Measurements from ENCODE around the gene SLC25A45. TPM values are rescaled to one million over a fixed set of nuclear protein-coding genes. Genes with fewer than 3 reads are reported as not detected.

SLC25A45 gene
- total RNA-seq, 2 donors from 2014 or later, result 57.7 to 61.6 TPM

GRCh38 chr11:65380460-65381119 is 1.9 kb downstream of the SLC25A45 start:
- no peaks in the 10 kb centered on the region for H3K36me3 Mint-ChIP-seq (ENCODE audit: low read depth)
- no peaks in the 10 kb centered on the region for H3K27me3 Mint-ChIP-seq
- DNase-seq (no peak), ATAC-seq (no peak)
- peaks cover 31% of the 10 kb centered on the region for H3K4me1 Mint-ChIP-seq
- peak overlapping the region; percentile 93 for H3K4me3 Mint-ChIP-seq
- no peaks in the 10 kb centered on the region for H3K9me3 ChIP-seq (ENCODE audit: control insufficient read depth, low read length, poor library complexity, severe bottlenecking)
- peak overlapping the region; percentile 100 for H3K27ac Mint-ChIP-seq

- Mint-ChIP-seq H3K4me1 (peaks cover 26% of the 10 kb centered on the region), H3K27me3 (no peaks in the 10 kb centered on the region), H3K27ac (peak overlapping the region; percentile 100), H3K4me3 (peak overlapping the region; percentile 25), H3K36me3 (ENCODE audit: low read depth) (no peaks in the 10 kb centered on the region)
- no peak for DNase-seq
- ATAC-seq, result no peak
- no peaks in the 10 kb centered on the region for H3K9me3 ChIP-seq (ENCODE audit: control insufficient read depth, low read length, poor library complexity, severe bottlenecking)
Observed at GRCh38 chr11:65379698-65380459, 2.6 kb downstream of the SLC25A45 start.

DNA sequence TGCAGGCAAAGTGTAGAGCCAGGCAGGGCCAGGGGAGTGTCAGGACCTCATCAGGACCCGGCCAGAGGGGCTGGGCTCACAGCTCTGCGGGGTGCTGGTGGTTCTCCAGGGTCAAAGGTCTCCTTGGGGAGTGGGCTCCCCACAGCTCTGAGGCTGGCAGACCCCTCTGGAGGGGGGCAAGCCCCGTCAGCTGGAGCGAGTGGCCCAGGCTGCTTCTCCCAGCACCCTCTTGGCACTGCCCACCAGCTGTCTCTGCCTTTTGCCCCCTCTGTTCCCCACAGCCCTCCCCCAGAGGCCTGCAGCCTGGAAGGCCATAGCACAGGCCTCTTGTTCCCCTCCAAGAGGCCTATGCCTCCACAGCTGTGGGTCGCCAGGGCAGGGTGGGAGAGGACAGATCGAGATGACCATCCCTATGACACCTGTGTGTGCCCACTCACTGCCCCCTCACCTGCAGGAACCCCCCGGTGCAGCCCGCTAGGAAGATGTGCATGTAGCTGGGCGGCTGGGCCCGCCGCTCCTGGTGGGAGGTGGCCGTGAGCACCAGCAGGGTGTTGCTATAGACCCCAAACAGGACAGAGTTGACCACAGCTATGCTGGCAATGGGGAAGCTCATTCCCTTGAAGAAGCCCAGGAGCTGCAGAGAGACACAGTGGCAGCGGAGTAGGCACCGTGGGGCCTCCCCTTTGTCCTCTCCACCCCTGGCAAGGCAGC is 3.4 kb downstream of the SLC25A45 start:
- H3K27me3 Mint-ChIP-seq, result no peaks in the 10 kb centered on the region
- H3K36me3 Mint-ChIP-seq (ENCODE audit: low read depth), result no peaks in the 10 kb centered on the region
- ATAC-seq, result no peak
- no peaks in the 10 kb centered on the region for H3K9me3 ChIP-seq (ENCODE audit: control insufficient read depth, low read length, poor library complexity, severe bottlenecking)
- H3K27ac Mint-ChIP-seq, result no peak overlapping the region
- H3K4me3 Mint-ChIP-seq, result no peak overlapping the region
- peaks cover 20% of the 10 kb centered on the region for H3K4me1 Mint-ChIP-seq
- DNase-seq, result no peak

DNA sequence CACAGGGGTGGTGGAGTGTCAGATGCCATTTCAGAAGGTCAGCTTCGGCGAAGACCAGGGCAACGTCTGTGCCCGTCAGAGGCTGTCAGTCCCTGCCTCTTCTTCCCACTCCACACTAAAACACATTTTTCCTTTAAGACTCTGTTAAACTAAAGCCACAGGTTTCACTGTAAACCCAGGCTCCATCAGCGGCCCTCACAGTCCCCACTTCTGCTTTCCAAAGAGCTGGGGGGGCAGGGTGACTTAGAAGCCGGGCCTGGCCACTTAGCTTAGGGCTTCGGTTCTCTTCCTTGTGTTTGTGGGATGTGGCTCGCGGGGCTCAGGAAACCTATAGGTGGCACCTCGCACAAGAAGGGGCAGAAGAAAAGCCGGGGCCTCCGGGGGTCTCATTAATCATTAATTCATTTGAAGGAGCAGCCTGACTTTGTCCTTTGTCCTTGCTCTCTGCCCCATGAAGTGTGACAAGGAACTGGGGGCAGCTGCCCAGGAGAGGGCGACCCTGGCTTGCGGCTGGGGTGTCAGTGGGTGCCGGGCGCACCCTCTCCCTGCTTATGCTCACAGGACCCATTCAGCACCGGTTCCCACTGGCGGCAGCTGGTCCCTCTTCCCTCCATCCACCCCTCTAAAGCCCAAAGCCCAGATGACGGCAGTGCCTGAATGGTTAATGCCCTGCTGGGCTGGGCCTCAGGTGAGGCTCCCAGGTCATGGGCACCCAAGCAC is 4.1 kb downstream of the SLC25A45 start:
- peaks cover 15% of the 10 kb centered on the region for H3K4me1 Mint-ChIP-seq
- H3K27me3 Mint-ChIP-seq, result no peaks in the 10 kb centered on the region
- H3K4me3 Mint-ChIP-seq, result no peak overlapping the region

DNA sequence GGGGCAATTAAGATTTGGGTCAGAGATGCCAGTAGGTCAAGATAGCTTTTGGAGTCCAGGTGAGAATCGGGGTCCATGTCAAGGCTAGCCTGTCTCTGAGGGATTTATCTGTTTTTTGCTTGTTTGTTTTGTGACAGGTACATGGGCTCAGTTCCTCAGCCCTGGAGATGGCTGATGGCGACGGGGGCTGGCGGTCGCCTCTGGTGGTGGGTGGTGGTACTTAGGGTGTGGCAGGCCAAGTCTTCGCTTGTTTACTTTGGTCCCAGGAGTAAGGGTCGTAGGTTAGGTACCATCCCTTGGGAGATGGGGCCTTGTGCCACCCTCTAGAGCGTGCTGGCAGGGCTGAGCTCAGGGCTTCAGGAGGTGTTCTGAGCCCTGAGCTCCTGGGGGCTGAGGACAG is 4.7 kb downstream of the SLC25A45 start:
- H3K9me3 ChIP-seq (ENCODE audit: control insufficient read depth, low read length, poor library complexity, severe bottlenecking), result no peaks in the 10 kb centered on the region
- no peaks in the 10 kb centered on the region for H3K27me3 Mint-ChIP-seq
- no peaks in the 10 kb centered on the region for H3K36me3 Mint-ChIP-seq (ENCODE audit: low read depth)
- no peak for ATAC-seq
- peak overlapping the region; percentile 47 for H3K27ac Mint-ChIP-seq
- H3K4me3 Mint-ChIP-seq, result peak overlapping the region; percentile 19
- no peak for DNase-seq
- peaks cover 9% of the 10 kb centered on the region for H3K4me1 Mint-ChIP-seq

More for the DNA sequence above, 4.1 kb downstream of the SLC25A45 start:
- no peaks in the 10 kb centered on the region for H3K9me3 ChIP-seq (ENCODE audit: control insufficient read depth, low read length, poor library complexity, severe bottlenecking)
- peak overlapping the region; percentile 47 for H3K27ac Mint-ChIP-seq
- DNase-seq (no peak), ATAC-seq (no peak)
- no peaks in the 10 kb centered on the region for H3K36me3 Mint-ChIP-seq (ENCODE audit: low read depth)

GRCh38 chr11:65377036-65377435 is 5.4 kb downstream of the SLC25A45 start:
- Mint-ChIP-seq H3K4me1 (peaks cover 5% of the 10 kb centered on the region), H3K27ac (peak overlapping the region; percentile 47)

GRCh38 chr11:65376138-65376713 is 6.2 kb downstream of the SLC25A45 start:
- no peak for DNase-seq

More at GRCh38 chr11:65377036-65377435, 5.4 kb downstream of the SLC25A45 start:
- Mint-ChIP-seq H3K27me3 (no peaks in the 10 kb centered on the region), H3K36me3 (ENCODE audit: low read depth) (no peaks in the 10 kb centered on the region), H3K4me3 (no peak overlapping the region)
- no peaks in the 10 kb centered on the region for H3K9me3 ChIP-seq (ENCODE audit: control insufficient read depth, low read length, poor library complexity, severe bottlenecking)
- DNase-seq, result no peak
- no peak for ATAC-seq

GRCh38 chr11:65375012-65375411 is 7.4 kb downstream of the SLC25A45 start:
- no peaks in the 10 kb centered on the region for H3K9me3 ChIP-seq (ENCODE audit: control insufficient read depth, low read length, poor library complexity, severe bottlenecking)
- no peaks in the 10 kb centered on the region for H3K36me3 Mint-ChIP-seq (ENCODE audit: low read depth)
- DNase-seq (no peak), ATAC-seq (no peak)
- H3K27me3 Mint-ChIP-seq, result no peaks in the 10 kb centered on the region
- H3K27ac Mint-ChIP-seq, result peak overlapping the region; percentile 72
- H3K4me1 Mint-ChIP-seq, result peaks cover 2% of the 10 kb centered on the region
- no peak overlapping the region for H3K4me3 Mint-ChIP-seq

More at GRCh38 chr11:65376138-65376713, 6.2 kb downstream of the SLC25A45 start:
- Mint-ChIP-seq H3K4me1 (peaks cover 3% of the 10 kb centered on the region), H3K36me3 (ENCODE audit: low read depth) (no peaks in the 10 kb centered on the region), H3K4me3 (no peak overlapping the region), H3K27me3 (no peaks in the 10 kb centered on the region), H3K27ac (no peak overlapping the region)
- no peaks in the 10 kb centered on the region for H3K9me3 ChIP-seq (ENCODE audit: control insufficient read depth, low read length, poor library complexity, severe bottlenecking)
- no peak for ATAC-seq

DNA sequence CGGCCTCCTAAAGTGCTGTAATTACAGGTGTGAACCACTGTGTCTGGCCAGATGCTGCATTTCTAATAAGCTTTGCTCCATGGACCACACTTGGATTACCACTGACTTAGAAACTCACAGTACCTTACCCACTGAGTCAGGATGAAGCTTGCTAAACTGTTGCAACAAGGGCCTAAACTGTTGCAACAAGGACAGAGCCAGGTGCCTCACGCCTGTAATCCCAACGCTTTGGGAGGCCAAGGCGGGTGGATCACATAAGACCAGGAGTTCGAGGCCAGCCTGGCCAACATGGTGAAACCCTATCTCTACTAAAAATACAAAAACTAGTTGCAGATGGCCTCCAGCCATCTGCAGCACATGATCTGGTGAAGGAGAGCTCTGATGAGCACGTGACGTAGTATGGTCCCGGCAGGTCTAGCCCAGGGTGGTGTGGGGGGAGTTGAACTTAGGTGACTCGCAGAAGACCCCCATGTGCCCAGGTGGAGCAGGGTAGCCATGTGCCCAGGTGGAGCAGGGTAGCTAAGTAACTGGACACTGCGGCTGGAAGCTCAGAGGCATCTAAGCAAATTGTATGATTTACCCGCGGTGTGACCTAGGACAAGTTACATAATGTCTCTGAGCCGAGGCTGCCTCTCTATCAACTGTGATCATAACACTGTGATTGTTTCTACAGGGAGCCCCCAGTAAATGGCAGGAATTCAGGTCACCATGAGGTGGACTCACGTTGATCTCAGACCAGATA is 8.4 kb downstream of the SLC25A45 start:
- Mint-ChIP-seq H3K4me3 (no peak overlapping the region), H3K36me3 (ENCODE audit: low read depth) (no peaks in the 10 kb centered on the region), H3K27me3 (no peaks in the 10 kb centered on the region), H3K4me1 (peaks cover 2% of the 10 kb centered on the region), H3K27ac (peak overlapping the region; percentile 9)
- no peaks in the 10 kb centered on the region for H3K9me3 ChIP-seq (ENCODE audit: control insufficient read depth, low read length, poor library complexity, severe bottlenecking)
- ATAC-seq (no peak), DNase-seq (no peak)

DNA sequence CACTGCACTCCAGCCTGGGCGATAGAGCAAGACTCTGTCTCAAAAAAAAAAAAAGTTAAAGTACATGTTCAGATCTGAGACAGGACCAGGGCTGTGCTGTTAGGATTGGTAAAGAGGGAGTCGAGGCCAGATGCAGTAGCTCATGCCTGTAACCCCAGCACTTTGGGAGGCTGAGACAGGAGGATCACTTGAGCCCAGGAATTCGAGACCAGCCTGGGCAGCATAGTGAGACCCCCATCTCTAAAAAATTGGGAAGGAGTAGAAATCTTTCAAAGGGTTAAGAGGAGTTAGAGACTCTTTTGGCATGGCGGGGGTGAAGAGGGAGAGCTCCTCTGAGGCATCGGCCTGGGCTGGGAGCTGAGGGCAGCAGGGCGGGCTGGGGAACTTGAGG is 11.8 kb downstream of the SLC25A45 start:
- no peaks in the 10 kb centered on the region for H3K27me3 Mint-ChIP-seq
- no peak overlapping the region for H3K4me3 Mint-ChIP-seq
- ATAC-seq (no peak), DNase-seq (no peak)
- H3K4me1 Mint-ChIP-seq, result no peaks in the 10 kb centered on the region
- H3K36me3 Mint-ChIP-seq (ENCODE audit: low read depth), result no peaks in the 10 kb centered on the region
- H3K9me3 ChIP-seq (ENCODE audit: control insufficient read depth, low read length, poor library complexity, severe bottlenecking), result no peaks in the 10 kb centered on the region
- no peak overlapping the region for H3K27ac Mint-ChIP-seq

DNA sequence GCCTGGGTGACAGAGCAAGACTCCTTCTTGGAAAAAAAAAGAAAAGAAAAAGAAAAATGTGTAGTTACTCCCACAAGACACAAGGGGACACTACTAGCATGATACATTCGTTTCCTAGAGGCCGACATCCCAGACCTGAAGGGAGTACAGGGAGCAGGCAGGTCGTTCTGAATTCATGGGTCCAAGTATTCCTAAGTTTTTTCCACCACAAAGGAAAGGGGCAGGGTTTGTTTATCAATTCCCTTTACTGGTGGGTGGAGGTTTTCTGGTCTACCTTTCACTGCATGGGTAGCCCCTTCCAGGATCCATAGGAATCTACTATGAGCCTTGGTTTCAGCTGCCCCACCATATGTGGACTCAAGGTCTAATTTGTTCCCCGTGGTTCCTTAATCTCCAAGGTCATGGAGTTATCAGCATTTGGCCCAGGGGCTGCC is 16.1 kb downstream of the SLC25A45 start:
- Mint-ChIP-seq H3K27me3 (no peaks in the 10 kb centered on the region), H3K4me3 (no peak overlapping the region), H3K36me3 (ENCODE audit: low read depth) (no peaks in the 10 kb centered on the region), H3K4me1 (peaks cover 2% of the 10 kb centered on the region), H3K27ac (peak overlapping the region; percentile 27)
- ATAC-seq (peak; percentile 84), DNase-seq (no peak)
- no peaks in the 10 kb centered on the region for H3K9me3 ChIP-seq (ENCODE audit: control insufficient read depth, low read length, poor library complexity, severe bottlenecking)

DNA sequence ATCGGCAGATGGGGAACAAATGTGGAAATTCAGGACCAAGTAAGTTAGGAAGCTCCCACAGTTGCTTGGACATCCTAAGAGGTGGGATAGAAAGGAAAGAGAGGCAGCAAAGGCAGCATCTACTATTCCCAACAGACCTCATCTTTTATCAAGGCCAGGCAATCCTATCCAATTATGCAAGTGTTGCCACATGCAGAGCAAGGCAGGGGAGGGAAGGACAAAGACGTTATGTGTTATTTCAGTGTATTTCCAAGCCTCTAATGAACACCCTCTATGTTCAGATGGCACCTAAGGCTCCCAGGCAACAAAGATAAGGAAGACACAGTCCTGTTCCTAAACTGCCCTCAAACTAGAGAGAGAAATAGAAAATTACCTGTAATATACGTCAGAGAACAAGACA is 18.7 kb downstream of the SLC25A45 start:
- Mint-ChIP-seq H3K27ac (no peak overlapping the region), H3K4me3 (no peak overlapping the region), H3K27me3 (no peaks in the 10 kb centered on the region), H3K36me3 (ENCODE audit: low read depth) (no peaks in the 10 kb centered on the region), H3K4me1 (peaks cover 2% of the 10 kb centered on the region)
- H3K9me3 ChIP-seq (ENCODE audit: control insufficient read depth, low read length, poor library complexity, severe bottlenecking), result no peaks in the 10 kb centered on the region
- no peak for DNase-seq
- ATAC-seq, result no peak

Measured in T-helper 17 cell (primary cell).